ENCODE results near the gene TNS1.
"Not testable (repeated sequence)": the region's sequence is repeated elsewhere in the genome, so short reads cannot be mapped to it uniquely, and the experiment has no call there.

TNS1 gene

DNA sequence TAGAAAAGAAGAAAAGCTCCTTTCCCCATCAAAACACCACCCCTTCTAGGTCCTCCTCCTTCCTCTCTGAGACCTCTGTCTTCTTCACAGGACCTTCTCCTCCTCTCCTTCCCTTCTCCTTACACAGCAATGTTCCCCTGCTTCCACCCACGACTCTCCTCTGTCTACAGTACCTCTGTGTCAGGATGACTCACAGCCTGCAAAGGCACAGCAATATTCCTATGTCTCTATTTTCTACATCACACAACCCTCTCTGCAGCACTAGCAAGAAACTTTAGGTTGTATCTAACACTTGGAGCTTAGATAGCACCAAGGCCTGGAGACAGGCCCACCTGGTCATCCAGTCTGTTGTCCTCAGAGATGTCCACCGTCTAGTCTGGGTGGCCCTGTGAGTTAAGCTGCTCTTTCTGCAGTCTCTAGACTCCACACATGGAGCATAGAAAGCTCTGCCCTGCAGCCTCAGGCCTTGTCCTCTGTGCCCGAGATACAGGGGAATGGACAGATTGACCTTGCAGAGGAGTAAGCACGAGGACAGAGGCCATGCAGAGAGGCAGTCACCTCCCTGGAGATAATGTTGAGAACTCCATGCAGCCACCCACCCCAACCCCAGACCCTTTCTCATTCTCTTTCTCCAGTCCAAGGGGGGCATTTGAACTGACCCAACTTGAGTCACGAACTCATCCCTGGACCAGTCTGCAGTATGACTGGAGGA, 212.0 kb downstream of the TNS1 start:
- FAIRE-seq: no peak

- no peak for FAIRE-seq
These were observed 212.6 kb downstream of the TNS1 start for GRCh38 chr2:217790195-217790594.

- no peak for FAIRE-seq
These were observed 213.0 kb downstream of the TNS1 start for GRCh38 chr2:217789736-217790181.

DNA sequence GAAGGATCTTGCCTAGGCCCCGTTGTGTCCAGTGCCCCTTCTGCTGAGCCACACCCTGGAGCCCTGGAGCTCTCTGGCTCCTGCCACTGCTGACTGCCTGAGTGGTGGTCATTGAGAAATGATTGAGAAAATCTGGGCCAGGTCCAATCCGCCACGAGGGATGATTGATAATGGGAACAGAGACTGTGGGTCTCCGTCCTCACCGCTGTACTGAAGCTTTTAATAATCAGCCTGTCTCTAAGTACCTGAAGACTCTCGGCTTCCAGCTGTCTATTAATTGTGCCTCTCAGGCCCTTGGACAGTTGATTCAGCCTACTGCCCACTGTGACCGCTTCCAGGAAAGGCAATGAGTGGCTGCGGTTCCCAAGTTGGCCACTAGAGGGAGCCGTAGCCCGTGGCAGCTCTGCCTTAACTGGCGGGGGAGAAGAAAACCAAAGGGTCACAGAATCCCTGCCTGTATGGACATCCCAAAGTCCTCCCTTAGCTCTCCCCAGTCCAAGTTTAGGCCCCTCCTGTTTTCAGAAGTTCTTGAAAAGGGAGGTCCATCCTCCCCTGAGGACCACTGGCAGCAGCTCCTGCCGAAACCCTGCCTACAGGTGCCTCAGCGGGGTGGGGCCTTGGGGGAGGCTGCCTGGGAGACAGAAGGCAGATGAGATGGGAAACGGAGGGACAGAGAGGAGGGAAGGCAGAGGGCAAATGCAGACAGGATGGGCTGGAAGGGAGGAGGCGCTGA, 213.6 kb downstream of the TNS1 start:
- no peak for FAIRE-seq

- FAIRE-seq: no peak
These were observed 214.2 kb downstream of the TNS1 start for GRCh38 chr2:217788669-217789002.

- FAIRE-seq: no peak
These were observed 215.5 kb downstream of the TNS1 start for GRCh38 chr2:217787160-217787877.

DNA sequence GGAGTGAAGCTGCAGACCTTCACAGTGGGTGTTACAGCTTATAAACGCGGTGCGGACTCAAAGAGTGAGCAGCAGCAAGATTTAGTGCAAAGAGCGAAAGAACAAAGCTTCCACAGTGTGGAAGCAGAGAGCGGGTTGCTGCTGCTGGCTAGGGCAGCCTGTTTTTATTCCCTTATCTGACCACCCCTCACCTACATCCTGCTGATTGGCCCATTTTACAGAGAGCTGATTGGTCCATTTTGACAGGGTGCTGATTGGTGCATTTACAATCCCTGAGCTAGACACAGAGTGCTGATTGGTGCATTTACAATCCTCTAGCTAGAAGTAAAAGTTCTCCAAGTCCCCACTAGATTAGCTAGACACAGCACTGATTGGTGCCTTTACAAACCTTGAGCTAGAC, 216.2 kb downstream of the TNS1 start:
- FAIRE-seq: not testable (repeated sequence)

DNA sequence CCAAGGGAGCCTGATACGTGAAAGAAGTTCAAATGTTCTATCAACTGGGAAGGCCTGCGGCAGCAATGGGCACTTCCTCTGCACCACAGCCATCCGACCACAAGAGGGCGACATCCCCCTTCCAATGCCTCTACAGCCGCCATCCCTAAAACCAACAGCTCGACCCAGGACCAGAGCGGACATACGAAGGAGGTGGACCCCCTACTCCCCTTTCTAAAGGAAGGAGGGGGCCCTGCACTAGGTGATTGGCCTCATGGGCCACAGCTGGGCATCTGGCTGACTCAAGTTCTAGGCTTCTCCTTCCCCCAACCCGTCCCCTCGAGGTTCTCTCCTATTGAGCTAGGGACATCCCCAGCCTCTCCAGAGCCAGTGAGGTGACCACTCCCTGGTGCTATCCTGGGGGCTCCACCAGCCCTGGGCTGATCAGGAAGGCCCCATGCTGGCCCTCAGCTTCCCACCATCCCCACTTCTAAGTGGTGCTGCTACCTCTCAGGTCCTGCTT, 217.2 kb downstream of the TNS1 start:
- FAIRE-seq: peak; percentile 23

GRCh38 chr2:217784996-217785543, 217.7 kb downstream of the TNS1 start:
- FAIRE-seq: no peak

DNA sequence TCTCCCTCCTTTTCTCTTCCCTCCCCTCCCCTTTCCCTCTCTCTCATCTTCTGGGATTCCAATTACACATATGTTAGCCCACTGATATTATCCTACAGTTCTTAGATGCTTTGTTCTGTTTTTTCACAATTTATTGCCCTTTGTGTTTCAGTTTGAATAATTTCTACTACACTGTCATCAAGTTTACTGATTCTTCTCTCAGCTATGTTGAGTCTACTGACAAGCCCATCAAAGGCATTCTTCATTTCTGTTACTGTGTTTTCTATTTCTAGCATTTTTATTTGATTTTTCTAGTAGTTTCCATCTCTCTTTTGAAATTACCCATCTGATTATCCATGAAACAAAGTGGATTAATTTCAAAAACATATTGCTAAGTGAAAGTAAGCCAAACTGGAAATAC, 219.6 kb downstream of the TNS1 start:
- FAIRE-seq: no peak

- FAIRE-seq: no peak
These were observed 224.9 kb downstream of the TNS1 start for GRCh38 chr2:217777906-217778305.

DNA sequence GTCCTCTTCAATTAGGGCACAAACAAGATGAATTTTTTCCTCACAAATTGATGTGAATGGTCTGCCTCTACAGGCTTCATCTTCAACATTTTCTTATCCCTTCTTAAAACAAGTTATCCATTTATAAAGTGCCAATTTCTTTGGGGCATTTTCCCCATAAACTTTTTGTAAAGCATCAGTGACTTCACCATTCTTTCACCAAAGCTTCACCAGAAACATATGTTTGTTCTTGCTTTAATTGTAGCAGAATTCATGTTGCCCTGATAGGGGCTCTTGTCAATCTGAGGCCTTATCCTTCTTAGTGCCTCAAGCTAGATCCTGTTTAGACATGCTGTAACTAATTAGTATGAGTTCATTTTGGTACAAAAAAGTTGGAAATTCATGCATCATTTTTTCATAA, 226.2 kb downstream of the TNS1 start:
- no peak for FAIRE-seq

DNA sequence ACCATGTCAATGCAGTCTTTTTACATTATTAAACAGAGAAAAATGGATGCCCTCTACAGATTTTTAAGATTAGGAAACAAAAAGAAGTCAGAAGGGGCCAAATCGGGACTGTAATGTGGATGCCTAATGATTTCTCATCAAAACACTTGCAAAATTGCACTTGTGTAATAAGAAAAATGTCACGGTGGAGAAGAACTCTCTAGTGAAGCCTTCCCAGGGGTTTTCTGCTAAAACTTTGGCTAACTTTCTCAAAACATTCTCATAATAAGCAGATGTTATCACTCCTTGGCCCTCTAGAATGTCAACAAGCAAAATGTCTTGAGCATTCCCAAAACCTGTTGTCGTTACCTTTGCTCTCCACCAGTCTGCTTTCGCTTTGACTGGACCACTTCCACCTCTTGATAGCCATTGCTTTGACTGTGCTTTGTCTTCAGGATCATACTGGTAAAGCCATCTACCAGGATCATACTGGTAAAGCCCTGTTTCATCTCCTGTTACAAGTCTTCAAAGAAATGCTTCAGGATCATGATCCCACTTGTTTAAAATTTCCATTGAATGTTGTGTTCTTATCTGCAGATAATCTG, 226.8 kb downstream of the TNS1 start:
- FAIRE-seq: no peak

- no peak for FAIRE-seq
These were observed 228.6 kb downstream of the TNS1 start for GRCh38 chr2:217774232-217774631.

- FAIRE-seq: no peak
These were observed 229.3 kb downstream of the TNS1 start for GRCh38 chr2:217773539-217773938.

- no peak for FAIRE-seq
These were observed 236.4 kb downstream of the TNS1 start for GRCh38 chr2:217766356-217766755.

GRCh38 chr2:217761645-217762277, 241.0 kb downstream of the TNS1 start:
- no peak for FAIRE-seq

- FAIRE-seq: no peak
These were observed 242.8 kb downstream of the TNS1 start for GRCh38 chr2:217759991-217760390.

DNA sequence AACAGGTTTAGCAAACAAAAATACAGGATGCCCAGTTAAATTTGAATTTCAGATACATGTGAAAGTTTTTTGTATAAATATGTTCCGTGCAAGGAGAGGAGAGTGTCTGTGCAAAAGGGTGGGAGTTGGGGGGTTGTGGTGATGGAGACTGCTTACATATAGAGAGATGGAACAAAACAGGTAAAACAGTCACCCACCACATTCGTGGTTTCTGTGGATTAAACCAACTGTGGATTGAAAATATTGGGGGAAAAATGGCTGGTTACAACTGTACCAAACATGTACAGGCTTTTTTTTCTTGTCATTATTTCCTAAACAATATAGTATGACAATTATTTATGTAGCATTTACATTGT, 245.7 kb downstream of the TNS1 start:
- no peak for FAIRE-seq

DNA sequence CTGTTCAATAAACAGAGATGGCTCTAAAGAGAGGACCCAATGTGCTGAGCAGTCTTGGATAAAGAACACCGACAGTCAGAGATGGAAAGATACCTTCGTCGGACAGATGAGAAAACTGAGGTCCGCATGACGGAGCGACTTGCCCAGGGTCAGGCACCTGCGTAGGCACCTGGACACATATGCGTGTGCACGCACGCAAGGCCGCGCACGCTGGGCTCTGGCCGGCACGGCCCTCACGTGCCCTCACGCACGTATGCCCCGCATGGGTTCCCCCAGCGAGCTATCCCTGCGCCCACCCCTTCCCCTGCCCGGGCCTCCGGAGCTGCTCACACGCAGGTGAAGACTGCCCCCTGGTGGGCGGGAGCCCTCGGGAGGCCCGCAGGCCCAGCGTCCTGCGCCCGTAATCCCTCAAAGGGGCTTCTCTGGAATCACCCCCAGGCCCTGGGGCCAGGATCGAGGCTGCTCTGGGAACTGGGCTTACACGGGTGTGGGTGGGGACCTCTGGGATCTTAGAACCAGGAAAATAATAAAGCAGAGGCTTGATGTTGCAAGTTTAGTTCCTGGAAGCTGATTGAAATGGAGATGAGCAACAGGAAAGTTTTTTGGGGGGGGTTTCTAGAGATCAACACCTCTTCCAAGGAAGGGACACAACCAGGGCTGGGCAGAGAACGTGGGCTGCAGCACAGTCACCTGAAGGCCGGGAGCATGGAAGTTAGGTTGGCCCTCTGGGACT, 246.3 kb downstream of the TNS1 start:
- FAIRE-seq: no peak

GRCh38 chr2:217755027-217755745, 247.6 kb downstream of the TNS1 start:
- no peak for FAIRE-seq
